Type B pancreatic cell (in vitro differentiated cells): Measurements from ENCODE around the gene ANKRD29. TPM values are rescaled to one million over a fixed set of nuclear protein-coding genes. Genes with fewer than 3 reads are reported as not detected.
"Not testable (repeated sequence)": the region's sequence is repeated elsewhere in the genome, so short reads cannot be mapped to it uniquely, and the experiment has no call there.

ENCODE experiments used
- DNase-seq: peaks from one replicate; pipeline ENCODE4 v3.0.0; 2021; ENCODE audit warnings: mixed read lengths; ENCODE audit not compliant: unreplicated experiment; ENCODE audit errors: extremely low spot score
- H3K27ac Mint-ChIP-seq: 2 replicates; pipeline ENCODE4 v1.8.0; 2021; ENCODE audit warnings: mild to moderate bottlenecking, mixed read lengths
- H3K27me3 Mint-ChIP-seq: 2 replicates; pipeline ENCODE4 v1.8.0; 2021; ENCODE audit warnings: mixed read lengths
- H3K36me3 Mint-ChIP-seq: 2 replicates; pipeline ENCODE4 v1.8.0; 2021; ENCODE audit warnings: mixed read lengths
- H3K4me1 Mint-ChIP-seq: one replicate; pipeline ENCODE4 v1.8.0; 2021; ENCODE audit warnings: mixed read lengths; ENCODE audit not compliant: unreplicated experiment
- H3K4me3 Mint-ChIP-seq: 2 replicates; pipeline ENCODE4 v1.8.0; 2021; ENCODE audit warnings: mild to moderate bottlenecking, mixed read lengths
- H3K9me3 Mint-ChIP-seq: 2 replicates; pipeline ENCODE4 v1.8.0; 2021; ENCODE audit warnings: mixed read lengths
- total RNA-seq: library from RNA; stranded (reverse); gene quantifications from 2 replicates; pipeline ENCODE4 v1.2.1, GENCODE V29; 2021; ENCODE audit warnings: low replicate concordance
- TF ChIP-seq, protein P1 (sequence below): fragments of 200-600 bp; sonication (generic); conservative IDR thresholded peaks from 2 replicates; pipeline ENCODE4 v1.5.0; 2021; ENCODE audit warnings: antibody characterized with exemption, mild to moderate bottlenecking

Gene ANKRD29
- total RNA-seq, 1 donor from 2014 or later: 3.5 TPM

DNA sequence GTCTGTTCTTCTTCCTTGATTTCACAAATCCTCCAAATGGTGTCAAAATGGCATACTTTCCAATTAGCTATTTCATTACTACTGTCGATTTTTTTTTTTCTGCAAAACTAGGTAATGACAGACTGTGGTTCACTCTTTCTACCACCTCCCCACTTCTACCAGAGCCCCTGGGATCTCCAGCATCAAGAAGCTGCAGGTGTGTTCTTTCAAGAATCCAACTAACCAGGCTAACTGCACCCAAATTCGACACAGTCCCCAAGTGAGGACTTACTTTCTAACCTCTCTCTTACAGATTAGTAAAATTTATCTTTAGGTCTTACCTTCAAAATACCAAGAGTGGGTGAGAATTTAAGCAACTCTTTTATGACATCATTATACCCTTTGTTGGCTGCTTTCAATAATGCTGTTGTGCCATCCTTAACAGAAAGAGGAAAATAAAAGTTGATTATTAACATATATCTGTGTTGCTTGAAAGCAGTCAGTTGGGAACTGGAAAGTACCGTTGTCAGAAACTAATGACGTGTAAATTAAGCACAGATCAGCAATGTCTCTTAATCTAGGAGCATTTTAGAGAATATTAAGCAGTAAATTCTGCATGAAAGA is 45.2 kb downstream of the ANKRD29 start:
- TF ChIP-seq, protein P1, sequence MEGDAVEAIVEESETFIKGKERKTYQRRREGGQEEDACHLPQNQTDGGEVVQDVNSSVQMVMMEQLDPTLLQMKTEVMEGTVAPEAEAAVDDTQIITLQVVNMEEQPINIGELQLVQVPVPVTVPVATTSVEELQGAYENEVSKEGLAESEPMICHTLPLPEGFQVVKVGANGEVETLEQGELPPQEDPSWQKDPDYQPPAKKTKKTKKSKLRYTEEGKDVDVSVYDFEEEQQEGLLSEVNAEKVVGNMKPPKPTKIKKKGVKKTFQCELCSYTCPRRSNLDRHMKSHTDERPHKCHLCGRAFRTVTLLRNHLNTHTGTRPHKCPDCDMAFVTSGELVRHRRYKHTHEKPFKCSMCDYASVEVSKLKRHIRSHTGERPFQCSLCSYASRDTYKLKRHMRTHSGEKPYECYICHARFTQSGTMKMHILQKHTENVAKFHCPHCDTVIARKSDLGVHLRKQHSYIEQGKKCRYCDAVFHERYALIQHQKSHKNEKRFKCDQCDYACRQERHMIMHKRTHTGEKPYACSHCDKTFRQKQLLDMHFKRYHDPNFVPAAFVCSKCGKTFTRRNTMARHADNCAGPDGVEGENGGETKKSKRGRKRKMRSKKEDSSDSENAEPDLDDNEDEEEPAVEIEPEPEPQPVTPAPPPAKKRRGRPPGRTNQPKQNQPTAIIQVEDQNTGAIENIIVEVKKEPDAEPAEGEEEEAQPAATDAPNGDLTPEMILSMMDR: no peak
- H3K9me3 Mint-ChIP-seq: no peaks in the 10 kb centered on the region
- no peak overlapping the region for H3K27ac Mint-ChIP-seq
- peak overlapping the region; percentile 39 for H3K4me3 Mint-ChIP-seq
- H3K36me3 Mint-ChIP-seq: no peaks in the 10 kb centered on the region
- H3K4me1 Mint-ChIP-seq: peaks cover 19% of the 10 kb centered on the region
- H3K27me3 Mint-ChIP-seq: peaks cover 42% of the 10 kb centered on the region
- no peak for DNase-seq

DNA sequence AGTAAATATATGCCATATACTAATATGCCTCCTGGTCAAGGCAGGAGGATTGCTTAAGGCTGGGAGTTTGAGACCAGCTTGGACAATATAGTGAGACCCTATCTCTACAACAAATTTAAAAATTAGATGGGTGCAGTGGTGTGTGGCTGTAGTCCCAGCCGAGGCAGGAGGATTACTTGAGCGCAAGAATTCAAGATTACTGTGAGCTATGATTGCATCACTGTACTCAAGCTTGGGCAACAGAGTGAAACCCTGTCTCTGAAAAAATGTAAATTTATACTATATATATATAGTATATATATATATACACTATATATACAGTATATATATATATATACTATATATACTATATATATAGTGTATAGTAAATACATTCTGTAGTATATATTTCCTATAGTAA is 46.5 kb downstream of the ANKRD29 start:
- H3K4me3 Mint-ChIP-seq: no peak overlapping the region
- peaks cover 22% of the 10 kb centered on the region for H3K4me1 Mint-ChIP-seq
- no peak for DNase-seq
- peaks cover 33% of the 10 kb centered on the region for H3K27me3 Mint-ChIP-seq
- H3K27ac Mint-ChIP-seq: no peak overlapping the region
- no peaks in the 10 kb centered on the region for H3K36me3 Mint-ChIP-seq
- TF ChIP-seq, protein P1: no peak
- no peaks in the 10 kb centered on the region for H3K9me3 Mint-ChIP-seq

DNA sequence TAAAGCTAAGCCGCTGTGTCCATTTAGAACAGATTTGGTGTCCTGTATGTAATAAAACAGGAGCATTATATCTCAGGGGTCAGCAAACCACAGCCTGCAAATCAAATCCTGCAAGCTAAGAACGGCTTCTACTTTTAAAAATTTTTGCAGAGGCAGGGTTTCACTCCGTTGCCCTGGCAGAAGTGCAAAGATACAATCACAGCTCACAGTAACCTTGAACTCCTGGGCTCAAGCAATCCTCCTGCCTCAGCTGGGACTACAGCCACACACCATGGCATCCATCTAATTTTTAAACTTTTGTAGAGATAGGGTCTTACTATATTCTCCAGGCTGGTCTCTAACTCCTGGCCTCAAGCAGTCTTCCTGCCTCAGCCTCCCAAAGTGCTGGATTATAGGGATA is 47.8 kb downstream of the ANKRD29 start:
- TF ChIP-seq, protein P1: no peak
- Mint-ChIP-seq H3K27me3 (peaks cover 19% of the 10 kb centered on the region), H3K27ac (no peak overlapping the region), H3K4me3 (no peak overlapping the region), H3K36me3 (no peaks in the 10 kb centered on the region), H3K9me3 (no peaks in the 10 kb centered on the region), H3K4me1 (peaks cover 22% of the 10 kb centered on the region)
- no peak for DNase-seq

DNA sequence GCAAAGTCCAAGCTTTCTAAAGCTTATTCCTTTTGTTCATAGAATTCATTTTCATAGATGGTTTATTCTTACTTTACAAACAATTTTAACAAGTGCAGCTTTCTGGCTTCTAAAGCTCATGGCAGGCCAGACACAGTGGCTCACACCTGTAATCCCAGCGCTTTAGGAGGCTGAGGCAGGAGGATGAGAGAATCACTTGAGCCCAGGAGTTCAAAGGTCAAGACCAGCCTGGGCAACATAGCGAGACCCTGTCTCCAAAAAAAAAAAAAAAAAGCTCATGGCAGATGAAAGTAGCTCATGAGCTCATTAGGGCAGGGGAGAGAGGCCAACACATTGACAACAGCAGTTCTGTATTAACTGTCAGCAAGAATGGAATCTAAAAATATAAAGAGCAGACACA is 48.3 kb downstream of the ANKRD29 start:
- no peak for DNase-seq
- TF ChIP-seq, protein P1: no peak

DNA sequence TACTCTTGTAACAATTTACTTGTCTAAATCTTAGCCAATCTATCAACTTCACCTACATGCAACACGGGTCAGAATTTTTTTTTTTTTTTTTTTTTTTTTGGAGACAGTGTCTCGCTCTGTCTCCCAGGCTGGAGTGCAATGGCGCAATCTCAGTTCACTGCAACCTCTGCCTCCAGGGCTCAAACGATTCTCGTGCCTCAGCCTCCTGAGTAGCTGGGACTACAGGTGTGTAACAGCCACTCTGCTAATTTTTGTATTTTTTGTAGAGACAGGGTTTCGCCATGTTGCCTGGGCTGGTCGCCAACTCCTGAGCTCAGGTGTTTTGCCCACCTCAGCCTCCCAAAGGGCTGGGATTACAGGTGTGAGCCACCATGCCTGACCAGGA is 49.6 kb downstream of the ANKRD29 start:
- H3K9me3 Mint-ChIP-seq, H3K36me3 Mint-ChIP-seq, H3K27ac Mint-ChIP-seq, H3K4me3 Mint-ChIP-seq, DNase-seq, H3K27me3 Mint-ChIP-seq: not testable (repeated sequence)
- H3K4me1 Mint-ChIP-seq: peaks cover 15% of the 10 kb centered on the region

More for the DNA sequence above, 48.3 kb downstream of the ANKRD29 start:
- H3K27ac Mint-ChIP-seq: no peak overlapping the region
- no peak overlapping the region for H3K4me3 Mint-ChIP-seq
- peaks cover 22% of the 10 kb centered on the region for H3K4me1 Mint-ChIP-seq
- no peaks in the 10 kb centered on the region for H3K9me3 Mint-ChIP-seq
- no peaks in the 10 kb centered on the region for H3K36me3 Mint-ChIP-seq
- peaks cover 15% of the 10 kb centered on the region for H3K27me3 Mint-ChIP-seq

DNA sequence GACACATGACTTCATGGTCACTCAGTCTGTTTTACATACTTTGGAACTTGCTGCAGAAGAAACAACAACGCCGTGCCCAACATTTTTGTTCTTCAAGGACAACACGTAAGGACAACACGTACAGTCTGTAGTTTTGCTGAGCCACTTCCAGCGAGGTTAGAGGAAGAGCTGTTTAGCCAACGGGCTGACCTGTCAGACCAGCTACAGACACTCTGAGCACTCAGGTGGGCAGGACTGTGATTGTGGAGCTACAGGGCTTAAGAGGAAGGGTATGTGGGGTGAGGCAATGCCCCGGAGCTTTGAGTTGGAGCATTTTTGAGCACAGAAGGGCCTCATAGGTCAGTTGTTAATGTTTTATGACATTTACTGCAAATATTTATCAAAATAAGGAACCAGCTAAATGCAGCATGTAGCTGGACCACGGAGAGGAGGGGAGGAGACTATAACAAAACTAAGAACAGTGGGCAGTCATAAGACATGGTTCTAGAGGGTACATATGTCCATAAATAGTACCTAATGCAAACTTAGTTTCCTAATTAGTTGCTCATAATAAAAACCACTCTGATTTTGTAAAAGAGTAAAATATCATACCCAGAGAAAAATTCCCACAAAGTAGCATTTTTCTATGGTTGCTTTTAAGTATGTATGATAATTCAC is 50.1 kb downstream of the ANKRD29 start:
- Mint-ChIP-seq H3K9me3 (no peaks in the 10 kb centered on the region), H3K4me1 (peaks cover 10% of the 10 kb centered on the region), H3K36me3 (no peaks in the 10 kb centered on the region), H3K27ac (peak overlapping the region; percentile 83), H3K4me3 (peak overlapping the region; percentile 20), H3K27me3 (peaks cover 4% of the 10 kb centered on the region)
- DNase-seq: no peak
- TF ChIP-seq, protein P1: no peak
